HepG2 (cell line): ENCODE data around the gene TBXAS1.

ENCODE experiments used
- BRCA1 ChIP-seq: sonication (generic); formaldehyde crosslinking; IDR thresholded peaks from 2 replicates; pipeline ENCODE4 v1.4.0; 2020; ENCODE audit warnings: missing genetic modification reagents
- DPF2 ChIP-seq: sonication (generic); formaldehyde crosslinking; IDR thresholded peaks from 2 replicates; pipeline ENCODE4 v1.4.0; 2020; ENCODE audit warnings: mild to moderate bottlenecking, low read depth, missing genetic modification reagents, borderline replicate concordance
- KLF13 ChIP-seq: sonication (generic); formaldehyde crosslinking; IDR thresholded peaks from 2 replicates; pipeline ENCODE4 v1.4.0; 2020; ENCODE audit warnings: mild to moderate bottlenecking, missing genetic modification reagents
- SMAD3 ChIP-seq: sonication (generic); formaldehyde crosslinking; IDR thresholded peaks from 2 replicates; pipeline ENCODE4 v1.4.0; 2020; ENCODE audit warnings: missing genetic modification reagents
- TCF7 ChIP-seq: sonication (generic); IDR thresholded peaks from 2 replicates; pipeline ENCODE4 v1.6.1; 2016; ENCODE audit warnings: antibody characterized with exemption, low read depth
- ZNF552 ChIP-seq: sonication (generic); formaldehyde crosslinking; IDR thresholded peaks from 2 replicates; pipeline ENCODE4 v1.9.0; 2022; ENCODE audit warnings: missing genetic modification reagents, mild to moderate bottlenecking, borderline replicate concordance
- ZNF747 ChIP-seq: sonication (generic); formaldehyde crosslinking; IDR thresholded peaks from 2 replicates; pipeline ENCODE4 v1.8.1; 2023; ENCODE audit warnings: missing genetic modification reagents, mild to moderate bottlenecking, borderline replicate concordance
- ZSCAN5A ChIP-seq: sonication (generic); formaldehyde crosslinking; IDR thresholded peaks from 2 replicates; pipeline ENCODE4 v1.8.0; 2022; ENCODE audit warnings: mild to moderate bottlenecking, missing genetic modification reagents, borderline replicate concordance
- TF ChIP-seq, protein P1 (sequence below): sonication (generic); formaldehyde crosslinking; IDR thresholded peaks from 2 replicates; pipeline ENCODE4 v1.4.0; 2020; ENCODE audit warnings: missing genetic modification reagents
- TF ChIP-seq, protein P2 (sequence below): IDR thresholded peaks from 2 replicates; pipeline ENCODE4 v1.6.1; 2012; ENCODE audit warnings: low read length, improper control_type of control experiment

DNA sequence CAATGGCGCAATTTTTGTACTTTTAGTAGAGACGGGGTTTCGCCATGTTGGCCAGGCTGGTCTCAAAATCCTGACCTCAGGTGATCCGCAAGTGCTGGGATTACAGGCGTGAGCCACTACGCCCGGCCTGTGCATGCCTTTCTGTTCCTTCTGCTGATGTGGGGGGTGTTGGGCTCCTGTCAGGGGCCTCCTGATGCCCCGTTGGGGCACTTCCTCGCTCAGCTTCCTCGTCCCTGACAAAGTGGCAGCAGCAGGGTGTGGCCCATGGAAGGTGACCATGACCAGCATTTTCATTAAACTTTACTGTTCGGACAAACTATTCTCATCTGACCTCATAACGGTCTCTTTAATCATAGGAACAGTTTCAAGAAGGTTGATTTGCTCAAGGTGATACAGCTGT lies 69.4 kb downstream of the TBXAS1 start:
- no peak for TF ChIP-seq ZNF552 (CRISPR knock-in tag)
- TF ChIP-seq, protein P1, sequence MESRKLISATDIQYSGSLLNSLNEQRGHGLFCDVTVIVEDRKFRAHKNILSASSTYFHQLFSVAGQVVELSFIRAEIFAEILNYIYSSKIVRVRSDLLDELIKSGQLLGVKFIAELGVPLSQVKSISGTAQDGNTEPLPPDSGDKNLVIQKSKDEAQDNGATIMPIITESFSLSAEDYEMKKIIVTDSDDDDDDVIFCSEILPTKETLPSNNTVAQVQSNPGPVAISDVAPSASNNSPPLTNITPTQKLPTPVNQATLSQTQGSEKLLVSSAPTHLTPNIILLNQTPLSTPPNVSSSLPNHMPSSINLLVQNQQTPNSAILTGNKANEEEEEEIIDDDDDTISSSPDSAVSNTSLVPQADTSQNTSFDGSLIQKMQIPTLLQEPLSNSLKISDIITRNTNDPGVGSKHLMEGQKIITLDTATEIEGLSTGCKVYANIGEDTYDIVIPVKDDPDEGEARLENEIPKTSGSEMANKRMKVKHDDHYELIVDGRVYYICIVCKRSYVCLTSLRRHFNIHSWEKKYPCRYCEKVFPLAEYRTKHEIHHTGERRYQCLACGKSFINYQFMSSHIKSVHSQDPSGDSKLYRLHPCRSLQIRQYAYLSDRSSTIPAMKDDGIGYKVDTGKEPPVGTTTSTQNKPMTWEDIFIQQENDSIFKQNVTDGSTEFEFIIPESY (CRISPR knock-in tag), result no peak
- TF ChIP-seq TCF7, result no peak
- no peak for TF ChIP-seq ZSCAN5A (CRISPR knock-in tag)
- no peak for TF ChIP-seq ZNF747
- TF ChIP-seq, protein P2, sequence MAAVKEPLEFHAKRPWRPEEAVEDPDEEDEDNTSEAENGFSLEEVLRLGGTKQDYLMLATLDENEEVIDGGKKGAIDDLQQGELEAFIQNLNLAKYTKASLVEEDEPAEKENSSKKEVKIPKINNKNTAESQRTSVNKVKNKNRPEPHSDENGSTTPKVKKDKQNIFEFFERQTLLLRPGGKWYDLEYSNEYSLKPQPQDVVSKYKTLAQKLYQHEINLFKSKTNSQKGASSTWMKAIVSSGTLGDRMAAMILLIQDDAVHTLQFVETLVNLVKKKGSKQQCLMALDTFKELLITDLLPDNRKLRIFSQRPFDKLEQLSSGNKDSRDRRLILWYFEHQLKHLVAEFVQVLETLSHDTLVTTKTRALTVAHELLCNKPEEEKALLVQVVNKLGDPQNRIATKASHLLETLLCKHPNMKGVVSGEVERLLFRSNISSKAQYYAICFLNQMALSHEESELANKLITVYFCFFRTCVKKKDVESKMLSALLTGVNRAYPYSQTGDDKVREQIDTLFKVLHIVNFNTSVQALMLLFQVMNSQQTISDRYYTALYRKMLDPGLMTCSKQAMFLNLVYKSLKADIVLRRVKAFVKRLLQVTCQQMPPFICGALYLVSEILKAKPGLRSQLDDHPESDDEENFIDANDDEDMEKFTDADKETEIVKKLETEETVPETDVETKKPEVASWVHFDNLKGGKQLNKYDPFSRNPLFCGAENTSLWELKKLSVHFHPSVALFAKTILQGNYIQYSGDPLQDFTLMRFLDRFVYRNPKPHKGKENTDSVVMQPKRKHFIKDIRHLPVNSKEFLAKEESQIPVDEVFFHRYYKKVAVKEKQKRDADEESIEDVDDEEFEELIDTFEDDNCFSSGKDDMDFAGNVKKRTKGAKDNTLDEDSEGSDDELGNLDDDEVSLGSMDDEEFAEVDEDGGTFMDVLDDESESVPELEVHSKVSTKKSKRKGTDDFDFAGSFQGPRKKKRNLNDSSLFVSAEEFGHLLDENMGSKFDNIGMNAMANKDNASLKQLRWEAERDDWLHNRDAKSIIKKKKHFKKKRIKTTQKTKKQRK, result no peak
- no peak for TF ChIP-seq SMAD3 (CRISPR knock-in tag)
- TF ChIP-seq KLF13 (CRISPR knock-in tag), result no peak
- no peak for TF ChIP-seq BRCA1 (CRISPR knock-in tag)
- no peak for TF ChIP-seq DPF2 (CRISPR knock-in tag)
